HepG2 (cell line): ENCODE data around the gene KIAA2012. TPM values are rescaled to one million over a fixed set of nuclear protein-coding genes. Genes with fewer than 3 reads are reported as not detected.

Experiments
- BRD4 ChIP-seq: sonication (generic); formaldehyde crosslinking; IDR thresholded peaks from 2 replicates; pipeline ENCODE4 v1.4.0; 2020; ENCODE audit warnings: missing genetic modification reagents
- DNMT1 ChIP-seq: sonication (generic); formaldehyde crosslinking; IDR thresholded peaks from 2 replicates; pipeline ENCODE4 v1.5.1; 2020; ENCODE audit warnings: mild to moderate bottlenecking, missing genetic modification reagents
- HIC2 ChIP-seq: sonication (generic); formaldehyde crosslinking; IDR thresholded peaks from 2 replicates; pipeline ENCODE4 v1.9.0; 2022; ENCODE audit warnings: low read depth, missing genetic modification reagents
- LCORL ChIP-seq, 2 experiments: fragments of 450-650 bp in 1 of 2; sonication (generic) in 1 of 2; formaldehyde crosslinking in 1 of 2; IDR thresholded peaks; 2 replicates each; pipeline versions ENCODE4 v1.5.0 to v1.6.1; 2017 to 2020; ENCODE audit warnings: antibody characterized with exemption in 1 of 2, missing genetic modification reagents in 1 of 2
- MLLT10 ChIP-seq: sonication (generic); formaldehyde crosslinking; IDR thresholded peaks from 2 replicates; pipeline ENCODE4 v1.4.0; 2020; ENCODE audit warnings: missing genetic modification reagents
- MXD4 ChIP-seq: IDR thresholded peaks from 2 replicates; pipeline ENCODE4 v1.6.1; 2016; ENCODE audit warnings: mild to moderate bottlenecking, missing biosample characterization, missing genetic modification reagents
- NCOA1 ChIP-seq: sonication (generic); formaldehyde crosslinking; IDR thresholded peaks from 2 replicates; pipeline ENCODE4 v1.9.0; 2021; ENCODE audit warnings: missing genetic modification reagents
- PHF5A ChIP-seq: IDR thresholded peaks from one replicate; pipeline ENCODE4 v1.6.1; 2018; ENCODE audit warnings: low read depth, missing genetic modification reagents; ENCODE audit not compliant: unreplicated experiment
- PREB ChIP-seq: sonication (generic); formaldehyde crosslinking; IDR thresholded peaks from 2 replicates; pipeline ENCODE4 v1.4.0; 2020; ENCODE audit warnings: missing genetic modification reagents
- RFX5 ChIP-seq: IDR thresholded peaks from 2 replicates; pipeline ENCODE4 v1.6.1; 2011; ENCODE audit warnings: low read depth, low read length, improper control_type of control experiment
- SNRNP70 ChIP-seq: fragments of 200-400 bp; formaldehyde crosslinking; IDR thresholded peaks from 2 replicates; pipeline ENCODE4 v1.6.1; 2017; ENCODE audit warnings: mild to moderate bottlenecking, low read depth, low read length, moderate library complexity
- SOX5 ChIP-seq: IDR thresholded peaks from 2 replicates; pipeline ENCODE4 v1.6.1; 2016; ENCODE audit warnings: borderline replicate concordance
- SUZ12 ChIP-seq: fragments of 150-350 bp; IDR thresholded peaks from 2 replicates; pipeline ENCODE4 v1.6.1; 2014; ENCODE audit warnings: low read depth, low read length
- TFE3 ChIP-seq: IDR thresholded peaks from 2 replicates; pipeline ENCODE4 v1.6.1; 2016
- TOPORS ChIP-seq: sonication (generic); formaldehyde crosslinking; IDR thresholded peaks from 2 replicates; pipeline ENCODE4 v1.8.0; 2023; ENCODE audit warnings: mild to moderate bottlenecking, missing genetic modification reagents
- UBTF ChIP-seq: sonication (generic); formaldehyde crosslinking; IDR thresholded peaks from 2 replicates; pipeline ENCODE4 v1.4.0; 2020; ENCODE audit warnings: mild to moderate bottlenecking, missing genetic modification reagents
- ZFP90 ChIP-seq: sonication (generic); formaldehyde crosslinking; IDR thresholded peaks from 2 replicates; pipeline ENCODE4 v1.8.0; 2022; ENCODE audit warnings: missing genetic modification reagents, mild to moderate bottlenecking, inconsistent platforms, borderline replicate concordance
- ZKSCAN1 ChIP-seq: fragments of 150-350 bp; IDR thresholded peaks from 2 replicates; pipeline ENCODE4 v1.6.1; 2014; ENCODE audit warnings: low read length
- ZMYM2 ChIP-seq: sonication (generic); formaldehyde crosslinking; IDR thresholded peaks from 2 replicates; pipeline ENCODE4 v1.8.0; 2022; ENCODE audit warnings: mild to moderate bottlenecking, missing genetic modification reagents
- ZNF276 ChIP-seq: sonication (generic); formaldehyde crosslinking; IDR thresholded peaks from 2 replicates; pipeline ENCODE4 v1.4.0; 2020; ENCODE audit warnings: mild to moderate bottlenecking, low read depth, missing genetic modification reagents
- ZNF326 ChIP-seq: sonication (generic); formaldehyde crosslinking; IDR thresholded peaks from 2 replicates; pipeline ENCODE4 v1.4.0; 2020; ENCODE audit warnings: missing genetic modification reagents, borderline replicate concordance
- ZNF572 ChIP-seq: sonication (generic); formaldehyde crosslinking; IDR thresholded peaks from 2 replicates; pipeline ENCODE4 v1.5.1; 2020; ENCODE audit warnings: mild to moderate bottlenecking, missing genetic modification reagents
- ZNF605 ChIP-seq: sonication (generic); formaldehyde crosslinking; IDR thresholded peaks from 2 replicates; pipeline ENCODE4 v1.8.0; 2022; ENCODE audit warnings: mild to moderate bottlenecking, missing genetic modification reagents
- ZNF619 ChIP-seq: sonication (generic); formaldehyde crosslinking; IDR thresholded peaks from 2 replicates; pipeline ENCODE4 v1.4.0; 2020; ENCODE audit warnings: mild to moderate bottlenecking, missing genetic modification reagents
- polyA plus RNA-seq, 8 experiments: library from polyadenylated mRNA; depleted of rRNA in 3 of 8; stranded (reverse) in 7 of 8; unstranded in 1 of 8; fragments of >200 nt; fragmentation: Illumina TruSeq in 4 of 8; extraction: Trizol in 4 of 8; gene quantifications; 2 replicates each; pipeline versions ENCODE4 v1.2.1 to v1.2.3, GENCODE V29; 2011 to 2016; ENCODE audit warnings: low read depth in 4 of 8, missing spikeins in 1 of 8, mixed read lengths in 1 of 8; ENCODE audit not compliant: insufficient read depth in 1 of 8
- total RNA-seq, 5 experiments: library from RNA; depleted of rRNA; stranded (reverse); fragments of >200 nt; fragmentation: Illumina TruSeq; extraction: Trizol; gene quantifications; 2 replicates each; pipeline ENCODE4 v1.2.3, GENCODE V29; 2016; ENCODE audit warnings: low read depth in 1 of 5

The KIAA2012 gene
- total and polyA plus RNA-seq, 2 of the 13 experiments (the other 11 are each of a cell fraction or from before 2014, with no cell fraction given): not detected

- TF ChIP-seq RFX5: no peak
- no peak for TF ChIP-seq ZNF572 (CRISPR knock-in tag)
- no peak for TF ChIP-seq ZNF276 (CRISPR knock-in tag)
- TF ChIP-seq LCORL (IDR thresholded peaks at IDR 0.05): no peak
- no peak; the same call in 1 of the 2 replicates for TF ChIP-seq LCORL (CRISPR knock-in tag; IDR thresholded peaks at IDR 0.05)
- TF ChIP-seq PHF5A: no peak
- no peak for TF ChIP-seq ZNF619
- TF ChIP-seq HIC2 (CRISPR knock-in tag): no peak
- TF ChIP-seq TOPORS (CRISPR knock-in tag): no peak
- no peak for TF ChIP-seq ZNF326 (CRISPR knock-in tag)
- TF ChIP-seq PREB (CRISPR knock-in tag): no peak
- peak; percentile 87 for TF ChIP-seq ZFP90
- no peak for TF ChIP-seq MLLT10 (CRISPR knock-in tag)
- TF ChIP-seq DNMT1 (CRISPR knock-in tag): no peak
- TF ChIP-seq SUZ12: no peak
- no peak for TF ChIP-seq SOX5 (CRISPR knock-in tag)
- TF ChIP-seq SNRNP70: no peak
- TF ChIP-seq ZMYM2 (CRISPR knock-in tag): peak; percentile 50; the same call in 1 of the 2 replicates
- no peak for TF ChIP-seq NCOA1
- no peak for TF ChIP-seq TFE3 (CRISPR knock-in tag)
- TF ChIP-seq MXD4 (CRISPR knock-in tag): no peak
- no peak for TF ChIP-seq ZKSCAN1
- no peak; the same call in 1 of the 2 replicates for TF ChIP-seq ZNF605
- TF ChIP-seq BRD4 (CRISPR knock-in tag): no peak; the same call in 1 of the 2 replicates
- no peak for TF ChIP-seq UBTF (CRISPR knock-in tag)
Measured at GRCh38 chr2:202032846-202033316, 40.2 kb upstream of the KIAA2012 start (continued).
